ENCODE results near the gene RNPEP. TPM values are rescaled to one million over a fixed set of nuclear protein-coding genes. Genes with fewer than 3 reads are reported as not detected.

Gene RNPEP
- total RNA-seq, 4 donors from 2014 or later: 33.0 to 49.0 (median 44.0) TPM

DNA sequence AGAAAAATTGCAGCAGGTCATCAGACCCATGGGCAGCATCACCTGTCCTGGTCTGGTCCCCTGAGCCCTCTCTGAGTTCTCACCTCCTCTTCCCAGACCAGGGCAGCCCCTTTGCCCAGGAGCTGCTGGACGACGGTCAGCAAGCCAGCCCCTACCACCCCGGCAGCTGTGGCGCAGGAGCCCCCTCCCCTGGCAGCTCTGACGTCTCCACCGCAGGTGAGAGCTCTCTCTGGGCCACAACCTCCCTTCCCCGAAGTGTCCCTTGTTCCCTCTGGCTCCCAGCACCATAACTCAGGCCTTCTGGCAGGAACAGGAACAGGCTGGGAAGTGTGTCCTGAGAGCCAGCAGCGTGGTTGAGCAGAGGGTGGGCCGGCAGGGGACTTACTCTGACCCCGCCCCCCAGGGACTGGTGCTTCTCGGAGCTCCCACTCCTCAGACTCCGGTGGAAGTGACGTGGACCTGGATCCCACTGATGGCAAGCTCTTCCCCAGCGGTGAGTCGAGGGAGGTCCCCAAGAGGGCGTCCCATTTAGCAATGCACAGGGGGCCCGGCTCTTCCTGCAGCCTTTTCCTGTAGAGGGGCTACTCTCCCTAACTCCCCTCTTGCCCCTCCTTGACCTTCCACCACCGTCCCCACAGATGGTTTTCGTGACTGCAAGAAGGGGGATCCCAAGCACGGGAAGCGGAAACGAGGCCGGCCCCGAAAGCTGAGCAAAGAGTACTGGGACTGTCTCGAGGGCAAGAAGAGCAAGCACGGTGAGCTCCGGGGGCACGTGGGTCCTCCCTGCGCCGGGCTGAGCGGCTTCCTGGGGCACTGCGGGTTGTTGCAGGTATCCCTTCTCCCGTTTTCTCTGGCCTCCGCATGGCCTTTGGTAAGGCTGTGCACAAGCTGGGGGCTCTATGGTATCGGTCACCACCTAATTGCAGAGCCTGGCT lies 30.4 kb downstream of the RNPEP start:
- intact Hi-C loops (cut with DNase I): no loop called here
- Histone ChIP-seq H3K36me3 (peaks cover 0 to 17% (median 6%) of the 10 kb centered on the region in 4 donors), H3K4me3 (no peak overlapping the region), H3K27ac (replicated peaks in 1 of 4) (no peak overlapping the region), H3K4me1 (peaks cover 0 to 5% (median 2%) of the 10 kb centered on the region in 4 donors), H3K27me3 (no peaks in the 10 kb centered on the region), H3K9me3 (no peaks in the 10 kb centered on the region)
- 91% methylated on average over 22 of the region's 35 CpGs for WGBS
- no peak for DNase-seq (ENCODE audit: extremely low spot score)
- no peak for TF ChIP-seq POLR2AphosphoS5 (IDR thresholded peaks at IDR 0.05)
- TF ChIP-seq, protein P1, sequence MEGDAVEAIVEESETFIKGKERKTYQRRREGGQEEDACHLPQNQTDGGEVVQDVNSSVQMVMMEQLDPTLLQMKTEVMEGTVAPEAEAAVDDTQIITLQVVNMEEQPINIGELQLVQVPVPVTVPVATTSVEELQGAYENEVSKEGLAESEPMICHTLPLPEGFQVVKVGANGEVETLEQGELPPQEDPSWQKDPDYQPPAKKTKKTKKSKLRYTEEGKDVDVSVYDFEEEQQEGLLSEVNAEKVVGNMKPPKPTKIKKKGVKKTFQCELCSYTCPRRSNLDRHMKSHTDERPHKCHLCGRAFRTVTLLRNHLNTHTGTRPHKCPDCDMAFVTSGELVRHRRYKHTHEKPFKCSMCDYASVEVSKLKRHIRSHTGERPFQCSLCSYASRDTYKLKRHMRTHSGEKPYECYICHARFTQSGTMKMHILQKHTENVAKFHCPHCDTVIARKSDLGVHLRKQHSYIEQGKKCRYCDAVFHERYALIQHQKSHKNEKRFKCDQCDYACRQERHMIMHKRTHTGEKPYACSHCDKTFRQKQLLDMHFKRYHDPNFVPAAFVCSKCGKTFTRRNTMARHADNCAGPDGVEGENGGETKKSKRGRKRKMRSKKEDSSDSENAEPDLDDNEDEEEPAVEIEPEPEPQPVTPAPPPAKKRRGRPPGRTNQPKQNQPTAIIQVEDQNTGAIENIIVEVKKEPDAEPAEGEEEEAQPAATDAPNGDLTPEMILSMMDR (IDR thresholded peaks at IDR 0.05): no peak
- no peak for TF ChIP-seq POLR2A (IDR thresholded peaks at IDR 0.05; ENCODE audit: low read depth)
- no peak for TF ChIP-seq EP300 (IDR thresholded peaks at IDR 0.05)

DNA sequence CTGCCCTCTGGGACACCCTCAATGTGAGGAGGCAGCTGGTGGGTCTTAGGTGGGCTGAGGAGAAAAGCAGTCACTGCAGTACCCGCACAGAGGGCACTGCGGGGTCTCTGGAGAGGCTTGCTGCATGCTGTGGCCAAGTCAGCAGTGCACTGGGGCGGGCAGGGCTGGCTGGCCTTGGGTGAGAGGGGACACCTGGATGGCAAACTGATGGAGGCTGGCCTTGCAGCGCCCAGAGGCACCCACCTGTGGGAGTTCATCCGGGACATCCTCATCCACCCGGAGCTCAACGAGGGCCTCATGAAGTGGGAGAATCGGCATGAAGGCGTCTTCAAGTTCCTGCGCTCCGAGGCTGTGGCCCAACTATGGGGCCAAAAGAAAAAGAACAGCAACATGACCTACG lies 31.2 kb downstream of the RNPEP start:
- Histone ChIP-seq H3K9me3 (no peaks in the 10 kb centered on the region), H3K4me3 (no peak overlapping the region), H3K4me1 (peaks cover 0 to 5% (median 2%) of the 10 kb centered on the region in 4 donors), H3K36me3 (peaks cover 0 to 9% (median 0%) of the 10 kb centered on the region in 4 donors), H3K27ac (replicated peaks in 1 of 4) (no peak overlapping the region), H3K27me3 (peaks cover 0 to 8% (median 0%) of the 10 kb centered on the region in 4 donors)
- intact Hi-C loops (cut with DNase I): no loop called here
- TF ChIP-seq POLR2A (IDR thresholded peaks at IDR 0.05; ENCODE audit: low read depth) (no peak), EP300 (IDR thresholded peaks at IDR 0.05) (no peak), POLR2AphosphoS5 (IDR thresholded peaks at IDR 0.05) (no peak)
- TF ChIP-seq, protein P1 (IDR thresholded peaks at IDR 0.05): no peak
- 95% methylated on average over 10 of the region's 12 CpGs for WGBS
- DNase-seq (ENCODE audit: extremely low spot score): no peak

DNA sequence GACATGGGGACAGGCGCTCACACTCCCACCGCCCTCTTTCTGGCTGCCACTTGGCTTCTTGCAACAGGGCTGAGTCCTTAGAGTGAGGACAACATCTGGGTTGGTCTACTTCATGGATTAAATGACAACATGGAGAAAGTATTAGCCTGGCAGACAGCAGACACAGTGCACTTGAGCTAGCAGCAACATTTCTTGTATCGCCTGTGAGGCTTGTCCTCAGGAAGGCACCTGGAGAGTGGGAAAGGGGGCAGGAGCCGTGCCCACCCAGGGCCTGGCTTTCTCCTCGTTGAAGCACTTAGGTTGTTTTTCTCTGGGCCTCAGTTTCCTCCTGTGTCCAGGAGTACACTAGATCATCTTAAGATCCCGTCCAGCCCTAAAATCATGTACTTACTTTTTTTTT lies 31.6 kb downstream of the RNPEP start:
- Histone ChIP-seq H3K4me3 (no peak overlapping the region), H3K4me1 (peaks cover 0 to 5% (median 2%) of the 10 kb centered on the region in 4 donors), H3K27me3 (peaks cover 0 to 8% (median 0%) of the 10 kb centered on the region in 4 donors), H3K36me3 (peaks cover 0 to 7% (median 0%) of the 10 kb centered on the region in 4 donors), H3K27ac (replicated peaks in 1 of 4) (no peak overlapping the region), H3K9me3 (no peaks in the 10 kb centered on the region)
- intact Hi-C loops (cut with DNase I): no loop called here
- DNase-seq (ENCODE audit: extremely low spot score): no peak
- TF ChIP-seq POLR2A (IDR thresholded peaks at IDR 0.05; ENCODE audit: low read depth) (no peak), POLR2AphosphoS5 (IDR thresholded peaks at IDR 0.05) (no peak), EP300 (IDR thresholded peaks at IDR 0.05) (no peak)
- TF ChIP-seq, protein P1 (IDR thresholded peaks at IDR 0.05): no peak
- WGBS: 86% methylated on average over 6 of the region's 6 CpGs

DNA sequence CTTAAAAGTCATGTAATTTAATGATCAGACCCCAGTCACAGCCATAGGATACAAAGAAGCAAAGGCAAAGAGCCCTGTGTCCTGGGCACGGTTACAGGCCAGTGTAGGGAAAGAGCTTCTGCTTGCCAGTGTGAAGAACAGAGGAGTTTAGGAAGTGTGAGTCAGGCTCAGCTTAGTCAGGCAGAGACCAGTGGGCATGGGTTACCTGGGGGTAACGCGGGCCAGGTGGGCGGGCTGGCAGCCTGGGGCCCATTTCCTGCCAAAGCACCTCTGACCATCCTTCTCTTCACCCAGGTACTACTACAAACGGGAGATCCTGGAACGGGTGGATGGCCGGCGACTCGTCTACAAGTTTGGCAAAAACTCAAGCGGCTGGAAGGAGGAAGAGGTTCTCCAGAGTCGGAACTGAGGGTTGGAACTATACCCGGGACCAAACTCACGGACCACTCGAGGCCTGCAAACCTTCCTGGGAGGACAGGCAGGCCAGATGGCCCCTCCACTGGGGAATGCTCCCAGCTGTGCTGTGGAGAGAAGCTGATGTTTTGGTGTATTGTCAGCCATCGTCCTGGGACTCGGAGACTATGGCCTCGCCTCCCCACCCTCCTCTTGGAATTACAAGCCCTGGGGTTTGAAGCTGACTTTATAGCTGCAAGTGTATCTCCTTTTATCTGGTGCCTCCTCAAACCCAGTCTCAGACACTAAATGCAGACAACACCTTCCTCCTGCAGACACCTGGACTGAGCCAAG lies 32.6 kb downstream of the RNPEP start:
- no peaks in the 10 kb centered on the region for H3K4me1 ChIP-seq
- no peak overlapping the region for H3K27ac ChIP-seq (replicated peaks in 1 of 4)
- H3K36me3 ChIP-seq: peaks cover 0 to 7% (median 0%) of the 10 kb centered on the region in 4 donors
- TF ChIP-seq POLR2A (IDR thresholded peaks at IDR 0.05; ENCODE audit: low read depth): no peak
- DNase-seq (ENCODE audit: extremely low spot score): no peak
- 89% methylated on average over 16 of the region's 17 CpGs for WGBS
- intact Hi-C loops (cut with DNase I): no loop called here
- H3K27me3 ChIP-seq: peaks cover 0 to 8% (median 0%) of the 10 kb centered on the region in 4 donors
- H3K9me3 ChIP-seq: no peaks in the 10 kb centered on the region
- H3K4me3 ChIP-seq: no peak overlapping the region

DNA sequence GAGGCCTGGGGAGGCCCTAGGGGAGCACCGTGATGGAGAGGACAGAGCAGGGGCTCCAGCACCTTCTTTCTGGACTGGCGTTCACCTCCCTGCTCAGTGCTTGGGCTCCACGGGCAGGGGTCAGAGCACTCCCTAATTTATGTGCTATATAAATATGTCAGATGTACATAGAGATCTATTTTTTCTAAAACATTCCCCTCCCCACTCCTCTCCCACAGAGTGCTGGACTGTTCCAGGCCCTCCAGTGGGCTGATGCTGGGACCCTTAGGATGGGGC lies 33.2 kb downstream of the RNPEP start:
- Histone ChIP-seq H3K4me1 (no peaks in the 10 kb centered on the region), H3K36me3 (peaks cover 0 to 7% (median 0%) of the 10 kb centered on the region in 4 donors), H3K27me3 (peaks cover 0 to 8% (median 0%) of the 10 kb centered on the region in 4 donors), H3K27ac (replicated peaks in 1 of 4) (no peak overlapping the region), H3K9me3 (no peaks in the 10 kb centered on the region), H3K4me3 (no peak overlapping the region)
- 85% methylated on average over 3 of the region's 3 CpGs for WGBS
- intact Hi-C loops (cut with DNase I): no loop called here
- DNase-seq (ENCODE audit: extremely low spot score): no peak
- TF ChIP-seq POLR2AphosphoS5 (IDR thresholded peaks at IDR 0.05) (no peak), EP300 (IDR thresholded peaks at IDR 0.05) (no peak), POLR2A (IDR thresholded peaks at IDR 0.05; ENCODE audit: low read depth) (no peak)
- TF ChIP-seq, protein P1 (IDR thresholded peaks at IDR 0.05): no peak

Data from esophagus muscularis mucosa (tissue), 4 donors.